Endometrial microvascular endothelial cells (primary cell): ENCODE data around the gene P2RX7. TPM values are rescaled to one million over a fixed set of nuclear protein-coding genes. Genes with fewer than 3 reads are reported as not detected.
"Not testable (repeated sequence)": the region's sequence is repeated elsewhere in the genome, so short reads cannot be mapped to it uniquely, and the experiment has no call there.

ENCODE experiments used
- in situ Hi-C: cut with HindIII; loops from 2 replicates; pipeline ENCODE4 v1.10.0; 2017; ENCODE audit warnings: low sequenced_read_pairs, low pct_unique_long_range_greater_than_20kb; ENCODE audit errors: inconsistent ontology term
- total RNA-seq: library from RNA; depleted of rRNA; stranded (reverse); fragments of >200 nt; gene quantifications from one replicate; pipeline ENCODE4 v1.2.3, GENCODE V29; 2015; ENCODE audit errors: inconsistent ontology term

P2RX7 gene
- total RNA-seq, 1 donor from 2014 or later, result 2.3 TPM

- in situ Hi-C loops, result no loop called here
These were observed 55.6 kb downstream of the P2RX7 start for GRCh38 chr12:121188227-121188626.

- in situ Hi-C loops, result no loop called here
These were observed 56.5 kb downstream of the P2RX7 start for GRCh38 chr12:121189131-121189530.

- in situ Hi-C loops, result no loop called here
These were observed 57.0 kb downstream of the P2RX7 start for GRCh38 chr12:121189619-121190155.

- in situ Hi-C loops, result no loop called here
These were observed 57.9 kb downstream of the P2RX7 start for GRCh38 chr12:121190523-121191031.

GRCh38 chr12:121191151-121191550 lies 58.5 kb downstream of the P2RX7 start:
- in situ Hi-C loops, result no loop called here

- in situ Hi-C loops, result no loop called here
These were observed 64.2 kb downstream of the P2RX7 start for GRCh38 chr12:121196902-121197301.

GRCh38 chr12:121198949-121199348 lies 66.3 kb downstream of the P2RX7 start:
- in situ Hi-C loops, result no loop called here

- in situ Hi-C loops, result not testable (repeated sequence)
These were observed 68.5 kb downstream of the P2RX7 start for GRCh38 chr12:121201140-121201539.

- in situ Hi-C loops, result no loop called here
These were observed 70.0 kb downstream of the P2RX7 start for GRCh38 chr12:121202407-121203355.

GRCh38 chr12:121203482-121203881 lies 70.8 kb downstream of the P2RX7 start:
- in situ Hi-C loops, result no loop called here

GRCh38 chr12:121205491-121205890 lies 72.8 kb downstream of the P2RX7 start:
- in situ Hi-C loops, result no loop called here

GRCh38 chr12:121208571-121208970 lies 75.9 kb downstream of the P2RX7 start:
- in situ Hi-C loops, result not testable (repeated sequence)

GRCh38 chr12:121209221-121209620 lies 76.5 kb downstream of the P2RX7 start:
- in situ Hi-C loops, result no loop called here

GRCh38 chr12:121209624-121210572 lies 77.2 kb downstream of the P2RX7 start, which contains the start of gene P2RX4:
TSS of gene P2RX4 (plus strand) at chr12:121210129. CDS start at chr12:121210165, 36 bp downstream.
- in situ Hi-C loops, result loop anchor here (10.0 kb wide), 1 partner anchor 65 kb away; no protein-coding TSS in a partner anchor

- in situ Hi-C loops, result loop anchor here (10.0 kb wide), 1 partner anchor 68 kb away; no protein-coding TSS in a partner anchor
These were observed 80.2 kb downstream of the P2RX7 start for GRCh38 chr12:121212875-121213274.

- in situ Hi-C loops, result loop anchor here (10.0 kb wide), 1 partner anchor 69 kb away; no protein-coding TSS in a partner anchor
These were observed 81.6 kb downstream of the P2RX7 start for GRCh38 chr12:121214166-121214777.

- in situ Hi-C loops, result loop anchor here (10.0 kb wide), 1 partner anchor 70 kb away; no protein-coding TSS in a partner anchor
These were observed 82.4 kb downstream of the P2RX7 start for GRCh38 chr12:121214855-121215745.
